C4-2B (cell line): Measurements from ENCODE around the gene RALGPS2.

Experiments used
- ZFX ChIP-seq: fragments of 450-650 bp; IDR thresholded peaks from 2 replicates; pipeline ENCODE4 v1.6.1; 2017
- TF ChIP-seq, protein P1 (sequence below): fragments of 450-650 bp; conservative IDR thresholded peaks from 2 replicates; pipeline ENCODE4 v1.5.1; 2017; ENCODE audit warnings: mild to moderate bottlenecking

DNA sequence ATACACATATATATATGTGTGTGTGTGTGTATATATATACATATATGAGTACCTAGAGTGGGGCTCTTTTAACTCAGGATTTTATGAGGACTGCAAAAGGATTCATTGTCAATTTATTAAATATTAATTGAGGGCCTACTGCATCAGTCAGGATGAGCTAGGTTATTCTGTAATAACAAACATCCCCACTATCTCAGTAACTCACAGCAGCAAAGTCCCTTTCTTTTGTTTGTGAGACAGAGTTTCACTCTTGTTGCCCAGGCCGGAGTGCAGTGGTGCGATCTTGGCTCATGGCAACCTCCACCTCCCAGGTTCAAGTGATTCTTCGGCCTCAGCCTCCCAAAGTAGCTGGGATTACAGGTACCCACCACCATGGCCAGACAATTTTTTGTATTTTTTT, 236.8 kb downstream of the RALGPS2 start:
- TF ChIP-seq, protein P1, sequence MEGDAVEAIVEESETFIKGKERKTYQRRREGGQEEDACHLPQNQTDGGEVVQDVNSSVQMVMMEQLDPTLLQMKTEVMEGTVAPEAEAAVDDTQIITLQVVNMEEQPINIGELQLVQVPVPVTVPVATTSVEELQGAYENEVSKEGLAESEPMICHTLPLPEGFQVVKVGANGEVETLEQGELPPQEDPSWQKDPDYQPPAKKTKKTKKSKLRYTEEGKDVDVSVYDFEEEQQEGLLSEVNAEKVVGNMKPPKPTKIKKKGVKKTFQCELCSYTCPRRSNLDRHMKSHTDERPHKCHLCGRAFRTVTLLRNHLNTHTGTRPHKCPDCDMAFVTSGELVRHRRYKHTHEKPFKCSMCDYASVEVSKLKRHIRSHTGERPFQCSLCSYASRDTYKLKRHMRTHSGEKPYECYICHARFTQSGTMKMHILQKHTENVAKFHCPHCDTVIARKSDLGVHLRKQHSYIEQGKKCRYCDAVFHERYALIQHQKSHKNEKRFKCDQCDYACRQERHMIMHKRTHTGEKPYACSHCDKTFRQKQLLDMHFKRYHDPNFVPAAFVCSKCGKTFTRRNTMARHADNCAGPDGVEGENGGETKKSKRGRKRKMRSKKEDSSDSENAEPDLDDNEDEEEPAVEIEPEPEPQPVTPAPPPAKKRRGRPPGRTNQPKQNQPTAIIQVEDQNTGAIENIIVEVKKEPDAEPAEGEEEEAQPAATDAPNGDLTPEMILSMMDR, result no peak
- no peak for TF ChIP-seq ZFX
